Heart right ventricle (tissue), 16 donors: ENCODE data around the gene SGO2. TPM values are rescaled to one million over a fixed set of nuclear protein-coding genes. Genes with fewer than 3 reads are reported as not detected.

ENCODE experiments used
- ATAC-seq, 8 donors: fragments of 200-7000 bp; cut with Tn5 transposase; one replicate each; pipeline ENCODE4 v1.9.1; 2020; ENCODE audit warnings: mild to moderate bottlenecking in 8 of 8, moderate library complexity in 8 of 8, moderate number of reproducible peaks in 1 of 8
- DNase-seq, 2 donors: peaks; one replicate each; pipeline ENCODE4 v3.0.0-alpha.2; 2020
- H3K27ac ChIP-seq, 10 donors: fragments of 200-600 bp; sonication (generic) in 2 of 10; one replicate each; pipeline versions ENCODE4 v1.5.0 to v1.8.0; 2020 to 2022; ENCODE audit warnings: mild to moderate bottlenecking in 3 of 10
- H3K27me3 ChIP-seq, 7 donors: fragments of 200-600 bp; one replicate each; pipeline ENCODE4 v1.8.0; 2021 to 2022; ENCODE audit warnings: mild to moderate bottlenecking in 2 of 7
- H3K36me3 ChIP-seq, 9 donors: fragments of 200-600 bp; sonication (generic) in 1 of 9; one replicate each; pipeline versions ENCODE4 v1.5.0 to v1.8.0; 2020 to 2022; ENCODE audit warnings: mild to moderate bottlenecking in 2 of 9
- H3K4me1 ChIP-seq, 9 donors: fragments of 200-600 bp; sonication (generic) in 1 of 9; one replicate each; pipeline versions ENCODE4 v1.5.0 to v1.8.0; 2020 to 2022; ENCODE audit warnings: mild to moderate bottlenecking in 4 of 9
- H3K4me3 ChIP-seq, 10 donors: fragments of 200-600 bp; sonication (generic) in 2 of 10; one replicate each; pipeline versions ENCODE4 v1.5.0 to v1.8.0; 2020 to 2022; ENCODE audit warnings: mild to moderate bottlenecking in 7 of 10, moderate library complexity in 2 of 10
- H3K9me3 ChIP-seq, 11 donors: fragments of 200-600 bp in 10 of 11; sonication (generic) in 2 of 11; one replicate each; pipeline versions ENCODE4 v1.5.0 to v1.8.0; 2013 to 2022; ENCODE audit warnings: mild to moderate bottlenecking in 2 of 11, control low read depth in 1 of 11, moderate library complexity in 1 of 11
- CTCF ChIP-seq, 9 donors: fragments of 200-600 bp; sonication (generic) in 2 of 9; IDR thresholded peaks; one replicate each; pipeline versions ENCODE4 v1.5.0 to v1.8.0; 2021 to 2022; ENCODE audit warnings: antibody characterized with exemption in 9 of 9, mild to moderate bottlenecking in 5 of 9, moderate library complexity in 1 of 9
- WGBS, 2 donors: extraction: QIAGEN DNeasy Blood & Tissue Kit; methylation state at CpG; one replicate each; pipeline ENCODE4 v1.1.7; 2013; ENCODE audit warnings: inconsistent platforms in 1 of 2; 5-methylcytosine and 5-hydroxymethylcytosine counted together
- intact Hi-C, 10 donors: fragments of 100-400 bp; cut with DNase I; formaldehyde crosslinking; loops; one replicate each; pipeline versions ENCODE4 v1.11.1 to v1.14.2; 2022
- long read RNA-seq, 3 donors: library from polyadenylated mRNA; unstranded; transcript quantifications; one replicate each; pipeline ENCODE4 v2.0.0, GENCODE V29; 2020 to 2021
- polyA plus RNA-seq, 2 donors: library from polyadenylated mRNA; stranded (reverse); fragments of 200-250 nt; gene quantifications; one replicate each; pipeline ENCODE4 v1.2.3, GENCODE V29; 2013
- total RNA-seq, 10 donors: library from RNA; stranded (reverse); fragmentation: NEBNext Ultra II Directional in 3 of 10; extraction: Animal tissue kit (Norgen Biotek cat#: 25700) in 3 of 10; gene quantifications; one replicate each; pipeline versions ENCODE4 v1.2.1 to v1.2.4, GENCODE V29; 2021 to 2023
- donor health status: Arrhythmogenic right ventricular cardiomyopathy.
- donor health status: ischemic (EF 13 %, LVEDD 7.1; RV severe dilation, severe dysfunction).
- donor health status: healthy with polysubstance abuse.
- donor health status: DM: no; HTN: yes; CAD: no.
- donor health status: DM: no; HTN: no; CAD: no.
- donor health status: ischemic (EF 25% LVEDD 6.9; RV normal size, moderate dysfunction).
- donor health status: ischemic (EF 25% LVEDD 5.7; RV mildly dilated, moderate dysfunction).
- donor health status: healthy.
- donor health status: DM: yes; HTN: yes; CAD: no.
- donor health status: Ischemic cardiomyopathy.
- donor health status: ischemic (EF 35%, LVEDD 5.7; RV mildly dilated, moderate dysfunction).
- donor health status: nonischemic (EF 11% LVEDD 7.7; RV severe dilation, severe dysfunction).
- donor health status: DM: yes; HTN: yes; CAD: no.
- donor health status: PGD.
- donor health status: ischemic (EF 29% LVEDD 5.4; RV normal size, mild dysfunction).
- donor health status: nonischemic (EF 23%, LVEDD 6.1; RV moderate dilation, normal function).

Gene SGO2
- total RNA-seq (1 to 10 TPM in 7 of 10 donors, under 1 TPM in 3; 0.64 to 2.9 (median 1.1) TPM), polyA plus RNA-seq (under 1 TPM; 0.59 to 0.90 TPM)
- long read RNA-seq, donor 1, partial matches to known transcripts: 4 of 5 reads
- long read RNA-seq, donor 1, other reads (novel, unspliced or antisense): 1 of 5 reads
- long read RNA-seq, donor 2: 0 reads
- long read RNA-seq, donor 3, partial matches to known transcripts: 0 of 3 reads
- long read RNA-seq, donor 3, other reads (novel, unspliced or antisense): 2 of 3 reads

DNA sequence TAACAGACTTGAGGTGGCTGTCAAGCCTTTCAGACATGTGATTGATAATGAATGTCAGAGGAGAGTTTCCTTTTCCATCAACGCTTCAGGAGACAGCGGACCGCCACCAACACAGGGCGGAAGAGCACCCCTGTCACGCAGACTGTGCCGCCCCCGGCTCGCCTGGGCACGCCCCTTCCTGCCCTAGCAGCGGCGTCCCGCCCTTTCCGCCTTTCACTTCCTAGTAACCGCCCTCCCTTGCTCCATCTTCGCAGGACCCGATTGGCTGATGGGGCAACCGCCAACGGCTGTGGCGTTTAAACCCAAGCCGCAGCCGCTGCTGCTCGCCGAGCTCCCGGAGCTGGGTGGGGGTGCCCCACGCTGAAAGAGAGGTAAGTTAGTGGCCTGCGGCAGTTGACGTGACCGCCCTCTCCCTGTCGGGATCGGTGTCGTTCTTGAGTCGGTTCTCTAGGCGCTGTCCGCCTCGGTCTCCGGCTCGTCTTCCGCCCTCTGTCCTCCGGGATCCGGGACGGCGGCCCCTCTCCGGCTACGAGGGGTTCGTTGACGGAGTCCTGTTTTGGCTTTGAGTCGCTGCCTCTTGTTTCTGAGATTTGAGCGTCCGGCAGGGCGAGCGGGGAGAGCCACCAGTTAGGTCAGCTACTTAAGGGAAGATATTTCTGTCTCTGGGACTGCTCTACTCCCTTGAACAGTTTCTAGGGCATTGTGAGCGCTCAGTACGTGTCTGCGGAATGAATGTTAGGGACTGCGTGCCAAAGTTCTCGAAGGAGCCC, at the start of gene SGO2:
Gene SGO2, plus strand, starts transcription at position 326 of the 770 bp plus-strand sequence. CDS start 6,769 bp downstream, outside the sequence.
- WGBS, 2 donors: 0 to 1% methylated on average over 56 of the region's 56 CpGs

GRCh38 chr2:200476836-200477235, 49.2 kb upstream of the SGO2 start:
- WGBS, 2 donors: 79% methylated on average over 8 of the region's 8 CpGs

More for the DNA sequence above, at the start of gene SGO2:
- H3K36me3 ChIP-seq: no peaks in the 10 kb centered on the region
- DNase-seq (peak; percentile 94 to 95), ATAC-seq (peak; percentile 100)
- H3K9me3 ChIP-seq: no peaks in the 10 kb centered on the region
- intact Hi-C loops: no loop called here
- peak within 1 kb of the TSS in 8 of 10 donors; percentile 8 to 78 (median 50) for H3K27ac ChIP-seq
- TF ChIP-seq CTCF (IDR thresholded peaks at IDR 0.05): peak in 2 of 9 donors; percentile 4 to 18
- peak within 1 kb of the TSS; percentile 55 to 94 (median 72) for H3K4me3 ChIP-seq
- H3K27me3 ChIP-seq: no peaks in the 10 kb centered on the region
- peaks cover 0 to 17% (median 8%) of the 10 kb centered on the region in 9 donors for H3K4me1 ChIP-seq

DNA sequence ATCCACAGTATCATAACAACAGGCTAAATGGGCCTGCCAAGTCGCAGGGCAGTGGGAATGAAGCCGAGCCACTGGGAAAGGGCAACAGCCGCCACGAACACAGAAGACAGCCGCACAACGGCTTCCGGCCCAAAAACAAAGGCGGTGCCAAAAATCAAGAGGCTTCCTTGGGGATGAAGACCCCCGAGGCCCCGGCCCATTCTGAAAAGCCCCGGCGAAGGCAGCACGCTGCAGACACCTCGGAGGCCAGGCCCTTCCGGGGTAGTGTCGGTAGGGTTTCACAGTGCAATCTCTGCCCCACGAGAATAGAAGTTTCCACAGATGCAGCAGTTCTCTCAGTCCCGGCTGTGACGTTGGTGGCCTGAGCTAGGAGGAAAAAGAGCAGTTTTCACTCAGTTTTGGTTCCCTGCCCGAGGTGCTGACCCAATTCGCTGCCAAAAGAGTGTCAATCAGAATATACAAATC, 48.3 kb upstream of the SGO2 start:
- no peaks in the 10 kb centered on the region for H3K27me3 ChIP-seq
- peaks cover 0 to 6% (median 0%) of the 10 kb centered on the region in 9 donors for H3K4me1 ChIP-seq
- intact Hi-C loops: loop anchor here in 6 of 10 donors (2.0 to 10.0 kb wide), 5 partner anchors 163 to 497 kb away; partner anchors contain the start of gene SPATS2L (in 3 of the 6)
- H3K9me3 ChIP-seq: no peaks in the 10 kb centered on the region
- 70% methylated on average over 21 of the region's 21 CpGs for WGBS, 2 donors
- TF ChIP-seq CTCF (IDR thresholded peaks at IDR 0.05): no peak
- peak overlapping the region in 8 of 10 donors; percentile 41 to 78 (median 56) for H3K27ac ChIP-seq
- H3K4me3 ChIP-seq: peak overlapping the region in 7 of 10 donors; percentile 6 to 37 (median 28)
- DNase-seq: peak; percentile 66 to 81
- H3K36me3 ChIP-seq: peaks cover 0 to 73% (median 44%) of the 10 kb centered on the region in 9 donors
- ATAC-seq: peak; percentile 74 to 91 (median 86)

More at GRCh38 chr2:200476836-200477235, 49.2 kb upstream of the SGO2 start:
- intact Hi-C loops: loop anchor here in 6 of 10 donors (5.0 to 10.0 kb wide), 4 partner anchors 162 to 250 kb away; partner anchors contain the start of gene SPATS2L (in 3 of the 6)
- peak overlapping the region in 5 of 10 donors; percentile 4 to 37 (median 28) for H3K4me3 ChIP-seq
- H3K4me1 ChIP-seq: peaks cover 0 to 6% (median 0%) of the 10 kb centered on the region in 9 donors
- no peak for DNase-seq
- peaks cover 0 to 82% (median 46%) of the 10 kb centered on the region in 9 donors for H3K36me3 ChIP-seq
- ATAC-seq: peak in 6 of 8 donors; percentile 20 to 47 (median 35)
- H3K27ac ChIP-seq: peak overlapping the region in 8 of 10 donors; percentile 41 to 78 (median 56)
- no peaks in the 10 kb centered on the region for H3K27me3 ChIP-seq
- no peaks in the 10 kb centered on the region for H3K9me3 ChIP-seq
- no peak for TF ChIP-seq CTCF (IDR thresholded peaks at IDR 0.05)
